MM.1S (cell line): ENCODE measurements around the gene MIGA1.

Source experiments
- EZH2 ChIP-seq: fragments of 300-600 bp; sonication (generic); optimal IDR thresholded peaks from 2 replicates; pipeline ENCODE3; 2017; ENCODE audit warnings: low read depth, mild to moderate bottlenecking, antibody characterized with exemption, low read length, mixed read lengths
- EZH2phosphoT487 ChIP-seq: fragments of 300-600 bp; sonication (generic); IDR thresholded peaks from 2 replicates; pipeline ENCODE4 v1.6.1; 2018; ENCODE audit warnings: antibody characterized with exemption, low read length

GRCh38 chr1:77866296-77866695, 86.8 kb downstream of the MIGA1 start:
- TF ChIP-seq EZH2 (no peak), EZH2phosphoT487 (no peak)
